GM03348 (cell line): ENCODE measurements around the gene DIP2C.

ENCODE experiments used
- DNase-seq: peaks from one replicate; pipeline ENCODE4 v3.0.0; 2012; ENCODE audit warnings: low spot score

DIP2C gene

GRCh38 chr10:391847-392704 lies 297.4 kb downstream of the DIP2C start:
- DNase-seq = no peak

- no peak for DNase-seq
These were observed 298.2 kb downstream of the DIP2C start for GRCh38 chr10:391305-391704.

- DNase-seq = no peak
These were observed 298.9 kb downstream of the DIP2C start for GRCh38 chr10:390449-391100.

- no peak for DNase-seq
These were observed 299.5 kb downstream of the DIP2C start for GRCh38 chr10:389836-390448.

- DNase-seq = no peak
These were observed 300.1 kb downstream of the DIP2C start for GRCh38 chr10:389261-389790.

- no peak for DNase-seq
These were observed 300.8 kb downstream of the DIP2C start for GRCh38 chr10:388661-389045.

GRCh38 chr10:387909-388660 lies 301.4 kb downstream of the DIP2C start:
- no peak for DNase-seq

GRCh38 chr10:387593-387891 lies 301.9 kb downstream of the DIP2C start:
- DNase-seq = no peak

GRCh38 chr10:386771-387592 lies 302.5 kb downstream of the DIP2C start:
- DNase-seq = no peak

GRCh38 chr10:385571-386300 lies 303.7 kb downstream of the DIP2C start:
- DNase-seq = no peak

GRCh38 chr10:384538-385305 lies 304.7 kb downstream of the DIP2C start:
- no peak for DNase-seq

- no peak for DNase-seq
These were observed 305.9 kb downstream of the DIP2C start for GRCh38 chr10:383519-383918.

- no peak for DNase-seq
These were observed 307.7 kb downstream of the DIP2C start for GRCh38 chr10:381805-382204.

GRCh38 chr10:381346-381745 lies 308.1 kb downstream of the DIP2C start:
- no peak for DNase-seq

GRCh38 chr10:380313-380940 lies 309.0 kb downstream of the DIP2C start:
- no peak for DNase-seq

GRCh38 chr10:378930-379704 lies 310.4 kb downstream of the DIP2C start:
- DNase-seq = no peak

GRCh38 chr10:378230-378929 lies 311.1 kb downstream of the DIP2C start:
- DNase-seq = no peak

- DNase-seq = no peak
These were observed 312.2 kb downstream of the DIP2C start for GRCh38 chr10:377228-377627.
